Measurements from ENCODE around the gene STAB1.

STAB1 gene

GRCh38 chr3:52536112-52536368 is 40.9 kb downstream of the STAB1 start:
- no peak for DNase-seq

GRCh38 chr3:52536369-52537164 is 41.4 kb downstream of the STAB1 start, which contains the start of gene UQCC5:
TSS of gene UQCC5 (plus strand) at chr3:52536605. CDS start at chr3:52536756, 151 bp downstream.
- peak; percentile 92 for DNase-seq

GRCh38 chr3:52537165-52537620 is 42.1 kb downstream of the STAB1 start:
- DNase-seq = no peak

GRCh38 chr3:52537726-52538421 is 42.7 kb downstream of the STAB1 start:
- DNase-seq = no peak

GRCh38 chr3:52539010-52539653 is 44.0 kb downstream of the STAB1 start:
- no peak for DNase-seq

- no peak for DNase-seq
These were observed 45.9 kb downstream of the STAB1 start for GRCh38 chr3:52541050-52541449.

GRCh38 chr3:52544937-52545336 is 49.8 kb downstream of the STAB1 start:
- no peak for DNase-seq

GRCh38 chr3:52546111-52546901 is 51.2 kb downstream of the STAB1 start:
- DNase-seq = no peak

- no peak for DNase-seq
These were observed 52.0 kb downstream of the STAB1 start for GRCh38 chr3:52547143-52547542.

GRCh38 chr3:52551118-52551517 is 56.0 kb downstream of the STAB1 start:
- no peak for DNase-seq

GRCh38 chr3:52552089-52552488 is 57.0 kb downstream of the STAB1 start:
- no peak for DNase-seq

- no peak for DNase-seq
These were observed 59.1 kb downstream of the STAB1 start for GRCh38 chr3:52554026-52554755.

- no peak for DNase-seq
These were observed 59.9 kb downstream of the STAB1 start for GRCh38 chr3:52555056-52555455.

- no peak for DNase-seq
These were observed 62.1 kb downstream of the STAB1 start for GRCh38 chr3:52557011-52557960.

- no peak for DNase-seq
These were observed 63.3 kb downstream of the STAB1 start for GRCh38 chr3:52558436-52558835.

- no peak for DNase-seq
These were observed 66.0 kb downstream of the STAB1 start for GRCh38 chr3:52561028-52561747.

- no peak for DNase-seq
These were observed 68.8 kb downstream of the STAB1 start for GRCh38 chr3:52563984-52564383.

GRCh38 chr3:52568069-52568468 is 72.9 kb downstream of the STAB1 start:
- no peak for DNase-seq

GRCh38 chr3:52570076-52570475 is 74.9 kb downstream of the STAB1 start:
- DNase-seq = no peak

- DNase-seq = no peak
These were observed 77.1 kb downstream of the STAB1 start for GRCh38 chr3:52572221-52572620.
